Skeletal muscle tissue (tissue), 4 donors: Measurements from ENCODE around the gene POC1B. TPM values are rescaled to one million over a fixed set of nuclear protein-coding genes. Genes with fewer than 3 reads are reported as not detected.
"Not testable (repeated sequence)": the region's sequence is repeated elsewhere in the genome, so short reads cannot be mapped to it uniquely, and the experiment has no call there.

Source experiments
- H3K27ac ChIP-seq: one replicate; pipeline ENCODE4 v1.7.0; 2013; ENCODE audit warnings: mild to moderate bottlenecking, low read depth, low read length, inconsistent platforms
- H3K27me3 ChIP-seq, 3 donors: one replicate each; pipeline ENCODE4 v1.7.0; 2013; ENCODE audit warnings: low read length in 3 of 3; ENCODE audit not compliant: control insufficient read depth in 3 of 3, insufficient read depth in 3 of 3
- H3K36me3 ChIP-seq, 3 donors: one replicate each; pipeline ENCODE4 v1.7.0; 2013; ENCODE audit warnings: low read length in 3 of 3; ENCODE audit not compliant: control insufficient read depth in 3 of 3, insufficient read depth in 3 of 3
- H3K4me1 ChIP-seq, 3 donors: one replicate each; pipeline ENCODE4 v1.7.0; 2013; ENCODE audit warnings: low read length in 3 of 3, mild to moderate bottlenecking in 3 of 3; ENCODE audit not compliant: control insufficient read depth in 3 of 3, insufficient read depth in 3 of 3
- H3K4me3 ChIP-seq, 3 donors: one replicate each; pipeline ENCODE4 v1.7.0; 2013; ENCODE audit warnings: low read length in 3 of 3
- H3K9ac ChIP-seq, 3 donors: one replicate each; pipeline ENCODE4 v1.7.0; 2013; ENCODE audit warnings: low read length in 3 of 3, mild to moderate bottlenecking in 3 of 3, moderate library complexity in 2 of 3, low read depth in 1 of 3
- H3K9me3 ChIP-seq, 3 donors: one replicate each; pipeline ENCODE4 v1.7.0; 2013; ENCODE audit warnings: low read length in 3 of 3; ENCODE audit not compliant: control insufficient read depth in 3 of 3
- total RNA-seq: library from RNA; depleted of rRNA; stranded (reverse); fragments of >200 nt; gene quantifications from one replicate; pipeline ENCODE4 v1.2.3, GENCODE V29; 2014
- donor health status: Osteomylitis.

Gene POC1B
- total RNA-seq, 1 donor from 2014 or later: 36.5 TPM

DNA sequence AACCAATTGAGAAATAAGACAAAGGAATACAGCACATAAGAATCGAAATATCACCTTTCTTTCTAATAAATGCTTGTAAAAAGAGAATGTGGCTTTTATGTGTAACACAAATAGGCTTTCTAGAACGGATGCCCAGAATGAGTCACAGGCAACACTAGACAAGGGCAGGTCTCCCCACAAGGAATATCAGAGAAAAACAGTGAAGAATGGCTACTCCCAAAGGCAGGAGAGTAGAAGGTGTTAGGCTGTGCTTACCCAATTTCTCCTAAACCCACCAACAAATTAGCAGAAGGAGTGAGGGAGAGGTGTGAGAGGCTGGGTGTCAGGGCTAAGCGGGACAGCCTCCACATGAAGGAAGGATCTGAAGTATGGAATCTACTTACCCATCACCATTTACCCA lies 56.5 kb downstream of the POC1B start:
- Histone ChIP-seq H3K4me3 (no peak overlapping the region), H3K36me3 (no peaks in the 10 kb centered on the region), H3K9ac (no peak overlapping the region), H3K9me3 (no peaks in the 10 kb centered on the region), H3K27ac (no peak overlapping the region), H3K27me3 (no peaks in the 10 kb centered on the region), H3K4me1 (no peaks in the 10 kb centered on the region)

DNA sequence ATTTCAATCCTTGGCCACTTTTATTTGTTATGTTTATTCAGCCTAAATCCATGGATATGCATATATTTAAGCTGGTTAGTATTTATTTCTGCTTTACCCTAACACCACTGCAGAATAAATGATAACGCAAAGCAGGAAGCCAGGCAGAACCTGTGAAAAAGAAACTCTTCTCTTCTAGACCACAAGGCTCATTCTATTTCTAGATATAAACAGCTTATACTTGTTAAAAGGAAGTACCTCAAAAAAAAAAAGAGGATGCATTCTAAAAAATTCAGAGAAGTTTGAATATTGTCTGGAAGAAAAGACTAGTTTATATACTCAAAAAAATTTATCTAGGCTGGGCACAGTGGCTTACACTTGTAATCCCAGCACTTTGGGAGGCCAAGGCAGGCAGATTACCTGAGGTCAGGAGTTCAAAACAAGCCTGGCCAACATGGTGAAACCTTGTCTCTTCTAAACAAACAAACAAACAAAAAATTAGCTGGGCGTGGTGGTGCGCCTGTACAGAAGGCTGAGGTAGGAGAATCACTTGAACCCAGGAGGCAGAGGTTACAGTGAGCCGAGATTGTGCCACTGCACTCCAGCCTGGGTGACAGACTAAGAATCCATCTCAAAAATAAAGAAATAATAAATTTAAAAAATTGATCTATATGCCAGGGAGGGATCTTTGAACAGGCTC lies 57.1 kb downstream of the POC1B start:
- no peaks in the 10 kb centered on the region for H3K4me1 ChIP-seq
- H3K36me3 ChIP-seq: no peaks in the 10 kb centered on the region
- H3K9me3 ChIP-seq: no peaks in the 10 kb centered on the region
- no peaks in the 10 kb centered on the region for H3K27me3 ChIP-seq
- H3K4me3 ChIP-seq: no peak overlapping the region
- H3K27ac ChIP-seq: no peak overlapping the region
- H3K9ac ChIP-seq: no peak overlapping the region

DNA sequence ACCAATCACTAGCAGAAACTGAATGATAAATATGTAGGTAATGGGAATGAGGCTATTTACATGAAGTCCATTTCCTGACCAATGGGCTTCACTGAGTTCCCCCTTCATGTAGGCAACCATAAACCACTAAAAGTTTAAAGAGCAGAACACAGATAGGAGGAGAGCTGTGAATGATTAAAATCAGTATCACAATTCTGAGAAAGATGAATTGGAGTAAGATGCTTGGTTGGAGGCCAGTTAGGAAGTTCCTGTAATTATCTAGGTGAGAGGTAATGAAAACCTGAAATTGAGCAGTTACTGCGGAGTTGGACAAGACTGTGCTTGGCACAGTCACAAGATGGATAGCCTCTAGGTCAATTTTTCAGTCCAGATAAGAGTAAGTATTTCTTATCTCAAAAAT lies 57.8 kb downstream of the POC1B start:
- H3K27ac ChIP-seq: no peak overlapping the region
- H3K9me3 ChIP-seq: no peaks in the 10 kb centered on the region
- H3K36me3 ChIP-seq: no peaks in the 10 kb centered on the region
- no peak overlapping the region for H3K9ac ChIP-seq
- no peaks in the 10 kb centered on the region for H3K4me1 ChIP-seq
- no peak overlapping the region for H3K4me3 ChIP-seq
- no peaks in the 10 kb centered on the region for H3K27me3 ChIP-seq

DNA sequence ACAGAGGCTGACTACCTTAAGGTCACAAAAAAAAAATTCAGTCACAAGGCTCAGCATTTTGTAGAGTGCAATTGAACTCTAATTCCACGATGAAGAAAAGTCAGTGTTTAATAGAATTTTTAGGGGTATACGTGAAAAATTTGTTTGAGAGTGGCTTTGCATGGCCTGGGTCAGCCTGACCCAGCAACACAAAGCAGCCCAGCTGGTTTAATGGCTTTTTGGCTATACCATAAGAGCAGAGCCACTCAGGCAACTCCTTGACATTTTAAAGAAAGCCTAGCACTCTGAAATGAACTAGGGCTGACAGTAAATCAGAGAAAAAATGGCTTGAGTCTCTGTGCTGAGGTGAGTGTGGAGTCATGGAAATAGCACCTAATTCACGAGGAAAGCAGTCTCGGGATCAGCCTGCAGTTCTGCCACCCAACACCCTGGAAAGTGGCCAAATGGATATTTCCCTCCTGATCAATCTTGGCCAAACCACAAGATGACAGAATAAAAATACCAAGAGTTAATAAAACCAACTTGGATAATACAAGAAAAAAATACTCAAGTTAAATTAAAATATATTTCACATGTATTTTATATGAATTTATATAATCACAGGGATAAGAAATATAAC lies 60.8 kb downstream of the POC1B start:
- H3K27ac ChIP-seq: no peak overlapping the region
- no peaks in the 10 kb centered on the region for H3K36me3 ChIP-seq
- H3K4me3 ChIP-seq: no peak overlapping the region
- H3K9me3 ChIP-seq: no peaks in the 10 kb centered on the region
- H3K4me1 ChIP-seq: peaks cover 0 to 6% (median 3%) of the 10 kb centered on the region in 3 donors
- H3K9ac ChIP-seq: no peak overlapping the region
- H3K27me3 ChIP-seq: no peaks in the 10 kb centered on the region

DNA sequence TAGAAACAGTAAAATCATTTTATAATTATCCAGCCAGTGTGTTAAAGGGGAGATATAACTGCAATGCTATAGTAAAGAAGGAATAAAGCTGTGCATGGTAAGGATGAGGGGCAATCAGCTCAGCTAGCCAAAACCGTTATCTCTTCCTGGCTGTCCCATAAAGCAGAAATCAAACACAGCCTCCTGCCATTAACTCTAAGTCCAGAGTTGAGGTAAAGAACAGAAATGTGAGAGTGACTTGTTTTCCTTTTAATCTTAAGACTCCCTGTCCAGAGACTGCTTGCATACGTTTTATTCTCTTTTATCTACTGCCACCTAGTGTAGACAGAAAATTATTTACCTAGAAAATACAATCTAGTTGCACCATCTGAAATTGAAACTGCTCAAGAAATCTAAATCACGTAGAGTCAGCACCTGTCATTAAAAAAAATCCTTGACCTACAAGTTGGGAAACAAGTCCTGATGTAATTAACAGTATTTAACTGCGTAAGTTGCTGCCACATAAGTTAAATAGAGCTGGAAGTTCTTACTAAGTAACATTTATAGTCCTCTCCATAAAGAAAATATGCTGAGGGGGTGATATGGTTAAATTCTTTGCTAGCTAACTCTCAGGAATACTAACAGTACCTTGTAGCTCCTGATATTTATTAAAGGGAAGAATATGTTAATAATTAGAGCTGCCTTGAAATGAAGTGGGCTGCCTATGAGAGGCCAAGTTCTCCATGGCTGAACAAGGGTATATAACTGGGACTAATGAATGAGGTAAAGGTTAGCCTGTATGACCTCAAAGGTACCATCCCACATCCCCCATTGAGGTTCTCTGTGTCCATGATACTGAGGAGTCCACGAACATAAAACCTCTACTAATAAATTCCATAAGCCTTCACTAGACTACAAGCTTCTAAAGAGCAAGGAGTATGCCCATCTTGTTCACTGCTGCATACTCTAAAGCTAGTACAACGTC lies 63.9 kb downstream of the POC1B start:
- H3K4me1 ChIP-seq: peaks cover 0 to 6% (median 3%) of the 10 kb centered on the region in 3 donors
- H3K9me3 ChIP-seq: no peaks in the 10 kb centered on the region
- no peaks in the 10 kb centered on the region for H3K27me3 ChIP-seq
- H3K27ac ChIP-seq: peak overlapping the region; percentile 20
- peak overlapping the region in 2 of 3 donors; percentile 23 to 45 for H3K4me3 ChIP-seq
- H3K36me3 ChIP-seq: no peaks in the 10 kb centered on the region
- peak overlapping the region; percentile 27 to 41 (median 36) for H3K9ac ChIP-seq

DNA sequence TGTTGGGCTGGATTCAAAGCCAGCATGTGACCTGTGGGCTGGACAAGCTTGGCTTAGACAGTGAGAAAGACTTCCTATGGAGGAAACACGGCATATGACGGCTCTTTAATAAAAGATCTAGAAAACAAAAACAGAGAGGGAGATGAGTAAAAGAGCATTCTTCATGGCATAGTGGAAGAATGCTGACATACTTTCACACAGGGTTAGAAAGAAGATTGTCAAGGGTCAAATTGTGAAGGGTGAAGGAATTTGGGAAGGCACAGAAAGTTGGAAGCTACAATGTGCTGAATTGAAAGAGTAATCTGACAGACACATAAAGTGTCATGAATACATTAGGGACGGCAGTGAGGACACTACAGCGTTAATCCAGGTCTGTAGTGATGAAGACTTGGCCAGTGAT lies 64.7 kb downstream of the POC1B start:
- peak overlapping the region in 1 of 3 donors; percentile 9 for H3K9ac ChIP-seq
- H3K4me3 ChIP-seq: peak overlapping the region in 1 of 3 donors; percentile 38
- H3K27ac ChIP-seq: peak overlapping the region; percentile 20

DNA sequence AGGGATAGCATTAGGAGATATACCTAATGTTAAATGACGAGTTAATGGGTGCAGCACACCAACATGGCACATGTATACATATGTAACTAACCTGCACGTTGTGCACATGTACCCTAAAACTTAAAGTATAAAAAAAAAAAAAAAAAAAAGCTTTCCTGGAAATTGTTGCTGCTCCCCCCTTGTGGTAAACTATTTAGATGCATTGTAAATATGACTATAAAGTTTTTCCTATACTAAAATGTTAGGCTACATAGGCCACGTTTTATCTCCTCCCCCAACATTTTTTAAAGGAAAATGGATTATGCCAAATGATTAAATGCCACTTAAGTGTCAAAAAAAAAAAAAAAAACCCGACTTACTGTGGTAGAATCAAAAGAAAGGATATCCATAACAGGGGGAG lies 66.6 kb downstream of the POC1B start:
- H3K27ac ChIP-seq, H3K27me3 ChIP-seq, H3K4me1 ChIP-seq, H3K4me3 ChIP-seq, H3K9ac ChIP-seq, H3K36me3 ChIP-seq, H3K9me3 ChIP-seq: not testable (repeated sequence)

More for the DNA sequence above, 64.7 kb downstream of the POC1B start:
- peaks cover 0 to 6% (median 3%) of the 10 kb centered on the region in 3 donors for H3K4me1 ChIP-seq
- H3K27me3 ChIP-seq: no peaks in the 10 kb centered on the region
- H3K9me3 ChIP-seq: no peaks in the 10 kb centered on the region
- no peaks in the 10 kb centered on the region for H3K36me3 ChIP-seq

DNA sequence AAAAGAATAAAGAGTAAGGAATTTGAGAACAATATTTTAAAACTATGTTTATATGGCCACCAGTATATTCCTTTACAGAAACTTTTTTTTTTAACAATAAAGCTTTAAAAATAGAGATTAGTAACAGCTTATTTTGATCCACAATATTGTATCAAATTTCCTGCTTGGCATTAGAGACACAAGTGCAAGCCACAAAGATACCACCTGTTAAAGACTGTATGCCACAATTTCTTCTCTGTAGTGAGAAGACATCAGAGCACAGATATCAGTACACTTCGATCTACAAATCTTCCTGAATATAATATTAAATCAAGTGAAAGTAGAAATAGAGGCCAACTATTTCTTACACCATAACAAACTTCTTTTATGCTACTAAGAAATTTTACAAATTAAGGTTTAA lies 69.3 kb downstream of the POC1B start:
- Histone ChIP-seq H3K9me3 (no peaks in the 10 kb centered on the region), H3K4me1 (peaks cover 11 to 22% (median 22%) of the 10 kb centered on the region in 3 donors), H3K27me3 (no peaks in the 10 kb centered on the region), H3K36me3 (no peaks in the 10 kb centered on the region), H3K9ac (no peak overlapping the region), H3K4me3 (no peak overlapping the region), H3K27ac (no peak overlapping the region)

DNA sequence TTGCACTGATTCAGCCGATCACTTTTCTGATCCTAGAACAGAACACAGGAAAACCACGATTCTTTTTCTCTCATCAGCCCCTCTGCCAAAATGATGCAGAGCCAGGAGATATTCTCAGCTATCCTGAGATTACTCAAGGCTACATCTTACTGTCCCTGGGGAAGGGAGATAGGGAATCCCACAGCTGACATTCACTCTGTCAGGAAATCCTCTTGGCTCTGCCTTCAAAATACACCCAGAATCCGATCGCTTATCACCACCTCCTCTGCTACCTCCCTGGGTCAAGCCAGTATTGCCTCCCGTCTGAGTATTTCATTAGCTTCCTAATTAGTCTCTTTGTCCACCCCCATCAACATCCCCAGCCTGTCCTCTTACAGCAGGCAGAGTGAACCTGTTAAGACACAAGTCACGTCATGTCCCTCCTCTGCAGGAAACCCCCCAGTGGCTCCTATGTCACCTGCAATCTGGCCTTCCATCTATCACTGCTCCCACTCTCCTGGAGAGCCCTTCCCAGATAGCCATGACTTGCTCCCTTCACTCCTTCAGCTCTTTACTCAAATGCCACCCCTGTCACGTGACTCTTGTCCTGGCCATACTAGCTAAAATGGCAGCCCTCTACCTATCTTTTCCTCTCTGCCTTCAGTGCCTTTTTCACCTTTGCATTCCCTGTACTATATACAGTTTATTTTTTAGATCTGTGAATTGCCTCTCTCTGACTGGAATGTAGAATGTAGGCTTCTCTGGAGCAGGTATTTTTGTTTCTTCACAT lies 71.6 kb downstream of the POC1B start:
- H3K9ac ChIP-seq: peak overlapping the region in 1 of 3 donors; percentile 23
- no peaks in the 10 kb centered on the region for H3K27me3 ChIP-seq
- H3K9me3 ChIP-seq: no peaks in the 10 kb centered on the region
- peak overlapping the region; percentile 55 for H3K27ac ChIP-seq
- peaks cover 11 to 20% (median 19%) of the 10 kb centered on the region in 3 donors for H3K4me1 ChIP-seq
- no peaks in the 10 kb centered on the region for H3K36me3 ChIP-seq
- H3K4me3 ChIP-seq: peak overlapping the region in 1 of 3 donors; percentile 2
